NCI-H446 (cell line): ENCODE data around the gene PTPN3.

Source experiments
- DNase-seq, 2 experiments: peaks; one replicate each; lab custom pipeline; 2025; lab: John Stamatoyannopoulos, UW

Gene PTPN3

DNA sequence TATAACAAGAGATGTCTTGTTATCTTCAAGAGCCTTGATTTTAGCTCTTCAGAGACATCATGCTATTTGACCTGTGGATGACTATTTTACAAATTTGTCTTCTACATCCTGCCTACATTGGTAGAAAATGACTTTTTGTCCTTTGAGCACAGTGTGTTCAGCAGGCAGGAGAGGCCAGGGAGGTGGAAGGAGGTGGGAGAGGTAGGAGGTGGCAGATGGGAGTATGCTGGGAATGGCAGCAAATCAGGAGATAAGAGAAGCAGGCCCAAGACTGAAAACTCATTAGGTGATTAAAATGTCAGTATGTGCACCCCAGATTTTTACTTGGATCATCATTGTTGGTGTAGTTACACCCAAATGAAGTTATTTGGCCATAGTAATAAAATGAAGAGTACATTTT, 44.1 kb downstream of the PTPN3 start:
- no peak for DNase-seq

DNA sequence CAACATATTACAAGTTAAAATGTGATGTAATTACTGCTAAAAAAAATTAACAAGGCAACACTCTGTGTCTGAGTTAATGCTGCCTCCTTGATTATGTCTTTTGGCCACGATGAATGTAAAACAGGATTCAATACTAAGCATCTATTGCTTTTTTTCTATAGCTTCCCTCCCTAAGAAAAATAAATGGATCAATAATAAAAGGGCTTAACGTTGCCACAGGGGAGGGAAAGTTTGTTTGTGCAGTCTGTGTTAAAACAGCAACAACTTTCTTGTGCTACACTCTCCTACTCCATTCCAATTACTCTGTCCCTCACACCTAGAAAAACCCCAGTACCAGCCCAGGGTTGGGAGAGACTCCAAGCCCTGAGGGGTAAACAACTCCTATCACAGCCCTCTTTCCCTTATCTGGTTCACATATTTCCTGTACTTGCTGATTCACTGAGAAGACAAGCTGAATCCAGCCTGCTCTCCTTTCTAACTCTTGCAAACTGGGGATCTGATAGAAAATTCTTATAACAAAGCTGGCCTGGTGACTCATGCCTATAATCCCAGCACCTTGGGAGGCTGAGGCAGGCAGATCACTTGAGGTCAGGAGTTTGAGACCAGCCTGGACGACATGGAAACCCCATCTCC, 44.8 kb downstream of the PTPN3 start:
- no peak for DNase-seq

DNA sequence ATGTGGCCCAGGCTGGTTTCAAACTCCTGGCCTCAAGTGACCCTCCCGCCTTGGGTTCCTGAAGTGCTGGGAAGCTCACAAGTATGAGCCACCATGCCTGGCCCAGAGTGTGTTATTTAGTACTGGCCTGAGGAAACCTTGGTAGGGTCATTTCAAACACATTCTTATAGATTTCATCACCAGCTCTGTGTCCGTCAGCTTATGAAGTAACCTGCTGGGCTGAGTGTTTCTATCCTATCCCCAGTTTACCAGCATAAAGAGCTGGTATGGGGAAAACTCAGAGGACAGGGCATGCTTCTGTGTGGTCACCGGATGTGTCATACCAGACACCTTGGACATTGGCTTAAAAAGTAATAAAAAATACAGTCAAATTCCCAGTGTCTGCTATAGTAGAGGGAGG, 45.3 kb downstream of the PTPN3 start:
- no peak for DNase-seq

DNA sequence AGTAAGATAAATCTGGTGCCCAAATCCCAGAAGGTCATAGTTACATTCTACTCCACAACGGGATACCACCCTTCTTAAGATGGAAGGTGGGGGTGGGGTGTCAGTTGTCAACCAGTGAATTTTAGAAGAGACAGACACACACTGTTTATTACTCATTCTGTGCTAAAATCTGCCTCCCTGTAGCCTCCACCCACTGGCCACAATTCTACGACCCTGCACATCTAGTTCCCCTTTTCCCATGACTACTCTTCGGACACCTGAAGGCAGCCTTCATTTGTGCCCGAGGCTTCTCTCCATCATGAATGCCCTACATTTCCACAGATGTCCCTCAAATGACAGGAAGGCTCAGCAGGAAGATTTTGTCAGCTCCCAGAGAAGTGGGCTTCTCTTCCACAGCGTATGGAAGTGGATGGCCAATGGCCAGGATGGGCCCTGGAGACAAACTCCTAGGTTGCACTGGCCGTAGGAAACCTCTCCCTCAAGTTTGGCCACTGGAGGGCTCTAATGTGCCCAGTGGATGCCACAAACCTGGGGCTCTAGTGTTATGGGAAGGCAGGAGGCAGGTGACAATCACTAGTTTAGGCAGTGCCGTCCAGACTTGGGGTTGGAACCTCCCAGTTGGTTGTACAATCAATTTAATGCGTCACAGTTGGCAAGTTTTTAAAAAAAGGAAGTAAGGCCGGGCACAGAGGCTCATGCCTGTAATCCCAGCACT, 46.6 kb downstream of the PTPN3 start:
- DNase-seq: no peak

DNA sequence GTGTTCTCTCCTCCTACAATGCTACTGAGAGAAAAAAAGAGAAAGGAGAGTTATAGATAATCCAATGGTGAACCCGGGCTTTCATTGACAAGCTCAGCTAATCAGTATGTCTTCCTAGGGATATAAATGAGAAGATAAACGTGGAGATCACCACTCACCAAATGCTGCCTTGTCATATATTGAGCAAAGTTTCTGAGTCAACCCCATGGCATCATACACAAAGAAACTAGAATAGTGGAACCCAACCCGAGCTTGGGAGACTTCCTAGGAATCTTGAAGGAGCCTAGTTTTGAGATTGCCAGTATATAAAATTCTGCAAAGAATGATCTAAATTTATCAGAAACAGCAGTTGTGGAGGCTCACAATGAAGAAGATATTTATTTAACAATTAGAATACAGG, 47.8 kb downstream of the PTPN3 start:
- no peak for DNase-seq

DNA sequence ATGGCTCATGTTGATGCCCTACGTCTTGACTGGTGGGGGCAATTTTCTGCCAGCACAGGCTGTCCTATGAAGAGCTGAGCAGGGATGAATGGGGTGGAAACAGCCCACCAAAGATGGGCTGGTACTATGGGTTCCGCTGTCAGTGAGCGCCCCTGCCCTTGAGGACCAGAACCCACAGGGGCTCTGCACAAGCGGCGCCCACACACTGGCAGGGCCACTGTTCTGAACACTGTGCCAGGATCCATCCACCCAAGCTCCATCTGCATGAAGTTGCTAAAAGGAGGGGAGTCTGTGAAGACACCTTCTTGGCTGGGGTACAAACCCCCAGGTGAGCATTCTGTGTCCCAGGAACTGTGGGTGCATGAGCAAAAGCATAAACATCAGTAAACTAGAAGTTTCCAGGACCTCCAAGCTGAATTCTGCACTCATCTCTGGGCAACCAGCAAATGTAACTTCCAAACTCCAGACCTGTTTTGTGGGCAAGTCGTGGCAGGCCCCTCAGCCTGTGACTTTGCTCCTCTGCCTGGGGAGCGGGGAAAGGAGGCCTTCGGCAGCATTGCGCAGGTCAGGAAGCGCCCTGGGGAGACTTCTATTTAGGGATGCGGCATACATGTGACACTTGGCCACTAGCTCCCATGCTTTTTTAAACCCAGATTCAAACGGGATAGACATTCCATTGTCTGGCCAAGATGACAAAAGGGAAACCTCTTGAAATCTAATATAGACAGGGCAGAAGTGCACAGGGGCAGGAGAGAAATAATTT, 48.9 kb downstream of the PTPN3 start:
- no peak for DNase-seq

DNA sequence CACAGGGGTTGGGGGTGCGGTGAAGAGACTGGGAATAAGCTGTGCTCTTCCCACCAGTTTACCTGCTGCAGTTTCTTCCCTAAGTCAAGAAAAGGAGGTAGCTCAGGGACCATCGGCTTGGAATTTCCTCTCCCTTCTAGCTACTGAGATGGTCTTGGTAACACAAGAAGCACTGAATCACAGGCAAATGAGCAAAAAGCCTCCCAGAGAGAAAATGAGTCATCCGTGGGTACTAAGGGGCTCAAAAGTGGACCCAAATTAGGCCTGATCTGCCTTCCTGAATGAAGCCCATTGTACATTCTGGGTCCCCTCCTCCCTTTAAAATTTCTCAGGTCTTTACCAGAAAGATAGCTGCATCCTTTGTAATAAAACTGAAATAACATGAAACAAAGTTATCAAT, 49.9 kb downstream of the PTPN3 start:
- no peak for DNase-seq

DNA sequence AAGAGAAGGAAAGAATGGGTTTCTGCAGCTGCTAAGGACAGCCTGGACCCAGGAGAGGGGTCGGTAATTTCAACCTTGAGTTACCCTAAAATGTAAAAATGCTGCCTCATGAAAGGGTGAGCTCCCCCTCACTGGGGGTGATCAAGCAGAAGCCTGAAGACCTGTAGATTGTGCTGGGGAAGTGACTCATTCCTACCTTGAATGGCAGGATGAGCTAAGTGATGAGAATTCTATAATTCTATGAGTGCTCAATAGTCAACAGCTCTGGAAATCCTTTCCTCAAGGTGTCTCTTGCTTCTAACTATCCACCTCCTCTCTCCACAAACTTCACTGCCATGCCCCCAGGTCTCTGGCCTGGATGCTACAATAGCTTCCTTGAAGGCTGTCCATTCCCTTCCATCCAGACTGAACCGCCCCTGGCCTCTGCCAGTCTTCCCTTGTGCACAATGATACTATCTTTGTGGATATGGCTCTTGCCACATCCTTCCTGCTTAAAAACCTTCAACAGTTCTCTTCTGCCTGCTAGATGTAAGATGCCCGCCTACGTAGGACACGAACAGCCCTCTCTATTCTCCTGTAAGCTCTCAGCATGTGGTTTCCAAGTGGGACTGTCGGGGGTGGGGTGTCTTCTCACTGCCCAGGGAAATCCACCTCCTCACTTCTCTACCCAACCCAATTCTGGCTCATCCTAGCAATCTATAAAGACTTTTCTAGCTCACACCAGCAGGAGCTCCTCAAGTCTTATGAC, 50.6 kb downstream of the PTPN3 start:
- no peak for DNase-seq

DNA sequence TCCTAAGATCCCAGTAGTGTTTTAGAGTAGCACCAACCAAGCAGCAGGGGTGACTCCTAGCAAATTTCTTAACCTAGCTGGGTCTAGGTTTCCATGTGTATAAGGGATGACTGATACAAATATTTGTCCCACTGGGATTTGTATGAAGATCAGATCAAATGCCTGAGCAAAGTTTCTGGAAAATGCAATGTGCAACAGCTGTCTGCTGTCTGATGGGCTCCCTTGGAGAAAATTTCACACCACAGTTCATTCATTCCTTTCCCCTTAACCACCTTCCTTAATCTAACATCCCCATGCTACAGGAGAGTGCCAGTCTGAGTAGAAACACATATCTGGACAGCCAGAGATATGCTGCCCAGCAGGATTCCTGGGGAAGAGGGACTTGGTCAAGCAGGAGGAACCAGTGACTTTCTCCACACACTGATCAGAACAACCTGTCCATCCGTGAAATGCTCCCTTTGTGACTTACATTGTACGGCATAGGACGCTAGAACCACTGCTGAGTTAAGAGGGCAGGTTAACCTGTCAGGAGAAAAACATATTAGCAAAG, 53.3 kb downstream of the PTPN3 start:
- DNase-seq: no peak

DNA sequence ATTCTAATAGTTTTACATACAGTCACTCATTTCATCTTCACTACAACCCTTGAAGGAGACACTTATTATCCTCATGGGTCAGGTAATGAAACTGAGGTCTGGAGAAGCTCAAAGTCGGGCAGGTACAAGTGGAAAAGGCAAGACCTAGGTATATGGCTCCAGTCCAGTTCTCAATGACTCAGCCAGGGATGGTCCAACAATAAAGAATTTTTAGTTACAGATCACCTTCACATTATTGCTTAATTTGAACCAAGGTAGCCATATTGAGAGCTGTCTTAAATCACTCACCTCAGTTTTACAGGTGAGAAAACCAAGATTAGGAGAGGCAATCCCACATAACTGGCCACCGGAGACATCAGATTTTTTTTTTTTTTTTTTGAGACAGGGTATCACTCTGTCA, 55.4 kb downstream of the PTPN3 start:
- DNase-seq: no peak

DNA sequence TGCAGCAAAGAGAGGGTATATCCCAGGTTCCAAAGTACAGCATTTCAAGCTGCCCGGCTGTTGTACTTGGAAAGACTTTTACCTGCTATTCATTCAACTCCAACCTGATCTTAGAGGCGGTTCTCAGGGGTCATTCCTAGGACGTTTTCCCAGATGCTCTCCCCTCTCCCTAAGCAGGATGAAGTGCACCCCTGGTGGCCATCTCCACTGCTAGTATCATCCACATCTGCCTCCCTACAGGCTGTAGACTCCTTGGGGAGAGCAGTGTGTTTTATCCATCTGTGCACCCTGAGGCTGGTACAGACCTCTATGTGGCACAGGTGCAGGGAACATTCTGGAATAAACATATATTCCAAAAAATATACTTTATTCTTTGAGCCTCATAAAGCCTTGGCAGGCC, 56.8 kb downstream of the PTPN3 start:
- DNase-seq: no peak

DNA sequence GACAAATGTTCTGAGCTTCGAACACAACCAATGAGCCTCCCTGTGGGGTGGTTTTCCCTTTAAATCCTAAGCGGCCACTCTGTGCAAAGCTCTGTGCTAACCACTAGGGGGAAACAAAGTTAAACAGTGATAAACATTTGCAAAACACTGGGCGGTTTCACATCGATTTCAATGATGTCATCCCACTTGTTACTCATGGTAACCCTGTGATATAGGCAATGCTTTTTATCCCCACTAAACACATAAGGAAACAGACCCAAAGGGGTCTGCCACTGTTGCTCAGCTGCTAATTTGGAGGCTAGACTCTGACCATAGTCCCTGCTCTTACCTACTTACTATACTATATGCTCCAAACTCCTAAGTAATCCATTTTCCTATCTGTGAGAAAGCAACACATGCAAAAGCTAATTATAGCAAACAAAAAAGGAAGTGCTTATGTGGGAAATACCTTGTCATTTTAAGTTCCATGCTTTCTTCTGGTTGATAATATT, 57.3 kb downstream of the PTPN3 start:
- DNase-seq: peak; percentile 4 to 51

DNA sequence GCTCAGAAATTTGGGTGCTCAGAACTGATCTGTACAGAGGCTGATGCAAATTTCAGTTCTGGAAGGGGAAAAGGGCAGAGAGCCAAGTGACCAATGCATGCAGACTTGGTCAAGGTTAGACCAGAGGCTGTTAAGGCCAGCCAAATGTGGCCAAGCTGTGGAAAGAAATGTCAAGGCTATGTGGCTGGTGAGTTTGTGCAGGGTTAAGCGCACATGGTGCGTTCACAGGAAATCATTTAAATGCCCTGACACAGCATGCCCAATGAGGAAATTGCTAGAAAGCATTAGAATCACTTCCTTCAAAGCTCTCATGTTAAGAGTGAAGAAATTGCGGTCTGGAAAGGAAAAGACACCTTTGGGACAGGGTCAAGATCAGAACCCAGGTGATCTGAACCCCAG, 58.0 kb downstream of the PTPN3 start:
- no peak for DNase-seq

DNA sequence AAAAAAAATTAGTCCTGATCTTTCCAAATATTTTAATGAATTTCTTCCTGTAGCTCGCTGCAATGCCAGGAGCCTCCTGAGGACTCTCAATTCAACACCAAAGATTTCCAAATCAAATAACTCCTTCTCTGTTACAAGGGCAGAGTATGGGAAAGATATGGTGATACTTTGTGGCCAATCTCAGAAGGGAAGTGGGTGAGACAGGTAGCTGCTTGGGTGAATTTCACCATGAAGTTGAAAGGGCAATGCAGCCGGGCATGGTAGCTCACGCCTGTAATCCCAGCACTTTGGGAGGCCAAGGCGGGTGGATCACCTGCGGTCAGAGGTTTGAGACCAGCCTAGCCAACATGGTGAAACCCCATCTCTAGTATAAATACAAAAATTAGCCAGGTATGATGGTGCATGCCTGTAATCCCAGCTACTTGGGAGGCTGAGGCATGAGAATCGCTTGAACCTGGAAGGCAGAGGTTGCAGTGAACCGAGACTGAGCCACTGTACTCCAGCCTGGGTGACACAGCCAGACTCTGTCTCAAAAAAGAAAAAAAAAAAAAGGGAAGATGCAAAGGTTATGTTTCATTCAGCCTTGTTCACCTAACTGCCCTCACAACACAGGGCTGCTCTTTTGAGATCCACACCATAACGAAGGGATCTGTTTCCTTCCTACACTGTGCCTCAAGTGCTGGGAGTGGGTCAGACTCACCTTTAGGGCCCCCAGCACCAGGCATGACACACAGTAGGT, 58.6 kb downstream of the PTPN3 start:
- DNase-seq: no peak

DNA sequence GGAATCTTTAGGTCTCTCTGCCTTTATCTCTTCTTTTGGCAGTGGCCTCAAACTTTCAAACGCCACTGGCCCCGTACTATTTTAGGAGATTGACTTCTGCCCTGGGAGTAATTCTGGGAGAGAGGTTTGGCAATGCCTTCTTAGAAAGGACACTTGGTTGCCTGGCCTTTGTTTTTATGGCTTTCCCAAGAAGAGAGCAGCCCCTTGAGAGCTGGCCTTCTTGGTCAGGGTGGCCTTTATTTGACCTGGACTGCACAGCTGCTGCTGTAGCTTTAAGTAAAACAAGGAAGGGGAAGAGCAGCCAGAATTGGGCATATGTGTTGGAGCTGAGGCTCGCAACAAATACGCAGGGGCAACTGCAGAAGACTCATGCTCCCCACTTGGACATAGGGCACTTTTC, 60.8 kb downstream of the PTPN3 start:
- no peak for DNase-seq

DNA sequence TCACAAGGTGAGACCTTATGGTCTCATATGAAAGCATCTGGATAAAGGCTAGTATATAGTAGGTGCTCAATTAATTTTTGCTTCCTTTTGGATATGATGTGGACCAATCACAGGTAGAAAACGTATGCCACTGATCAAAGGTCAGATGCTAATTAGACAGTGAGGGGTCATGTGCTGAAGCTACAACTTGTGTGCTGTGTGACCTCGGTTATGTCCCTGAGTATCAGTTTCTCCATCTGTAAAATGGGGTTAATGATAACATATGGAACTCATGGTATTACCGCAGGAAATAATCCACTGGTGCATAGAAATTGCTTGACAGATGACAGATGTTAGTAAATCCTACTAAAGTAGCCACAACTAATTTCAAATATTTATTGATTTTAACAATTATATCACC, 62.0 kb downstream of the PTPN3 start:
- no peak for DNase-seq

DNA sequence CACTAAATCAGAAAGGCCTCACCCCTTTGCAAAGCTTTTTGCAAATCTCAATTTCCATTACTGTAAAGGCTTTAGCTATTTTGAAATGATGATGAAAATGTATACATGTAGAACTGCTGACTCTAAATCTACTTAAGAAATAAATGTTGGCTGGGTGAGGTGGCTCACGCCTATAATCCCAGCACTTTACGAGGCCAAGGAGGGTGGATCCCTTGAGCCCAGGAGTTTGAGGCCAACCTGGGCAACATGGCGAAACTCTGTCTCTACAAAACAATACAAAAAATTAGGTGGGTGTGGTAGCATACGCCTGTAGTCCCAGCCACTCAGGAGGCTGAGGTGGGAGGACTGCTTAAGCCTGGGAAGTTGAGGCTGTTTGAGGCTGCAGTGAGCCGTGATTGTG, 64.6 kb downstream of the PTPN3 start:
- DNase-seq: no peak

DNA sequence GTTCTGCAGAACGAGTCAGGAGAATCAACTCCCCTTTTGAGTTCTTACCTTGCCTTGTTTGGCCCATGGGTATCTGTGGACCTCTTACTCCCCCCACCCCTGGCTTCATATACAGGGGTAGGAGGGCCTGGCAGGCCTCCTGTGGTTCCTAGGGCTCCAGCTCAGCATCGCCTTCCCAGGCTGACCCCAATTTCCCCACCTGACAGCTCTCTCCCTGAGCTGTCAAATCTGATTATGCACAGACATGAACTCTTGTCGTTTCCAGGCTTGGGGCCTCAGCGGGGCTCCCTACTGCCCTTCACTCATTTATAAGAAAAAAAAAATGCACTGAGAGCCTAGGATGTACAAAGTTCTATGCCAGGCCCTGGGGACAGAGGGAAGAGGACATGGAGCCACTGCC, 67.9 kb downstream of the PTPN3 start:
- DNase-seq: no peak

DNA sequence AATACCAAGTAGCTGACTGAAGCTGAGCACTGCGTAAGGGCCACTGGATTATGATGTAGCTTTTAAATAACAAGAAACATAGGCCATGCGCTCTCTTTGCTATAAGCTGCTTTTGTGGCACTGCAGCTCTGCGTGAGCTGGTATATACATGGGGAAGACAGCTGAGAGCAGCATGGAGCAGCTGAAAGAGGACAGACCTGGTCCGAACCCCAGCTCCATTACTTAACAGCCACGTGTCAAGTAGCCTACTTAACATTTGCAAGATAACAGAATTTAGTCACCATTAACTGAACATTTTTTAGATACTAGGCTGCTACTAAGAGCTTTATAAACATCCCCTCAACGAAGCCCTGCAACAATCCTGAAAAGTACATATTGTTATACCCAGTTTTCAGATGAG, 69.3 kb downstream of the PTPN3 start:
- DNase-seq: no peak

DNA sequence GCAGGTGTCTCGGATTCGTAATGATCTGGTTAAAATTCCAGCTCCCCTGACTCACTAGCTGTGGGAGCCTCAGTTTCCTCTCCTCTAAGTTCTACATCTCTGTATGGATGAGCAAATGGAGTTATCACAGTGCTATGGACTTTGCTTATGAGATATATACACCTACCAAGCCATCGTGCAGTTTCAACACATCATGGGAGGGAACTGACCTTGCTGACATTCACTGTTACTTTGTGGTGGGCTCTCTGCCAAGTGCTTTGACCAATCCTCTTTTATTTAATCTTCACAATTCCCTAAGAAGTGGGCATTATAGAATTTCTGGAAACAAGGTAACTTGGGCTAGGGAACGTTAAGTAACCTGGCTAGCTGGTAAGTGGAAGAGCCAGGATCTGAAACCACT, 70.2 kb downstream of the PTPN3 start:
- DNase-seq: no peak

DNA sequence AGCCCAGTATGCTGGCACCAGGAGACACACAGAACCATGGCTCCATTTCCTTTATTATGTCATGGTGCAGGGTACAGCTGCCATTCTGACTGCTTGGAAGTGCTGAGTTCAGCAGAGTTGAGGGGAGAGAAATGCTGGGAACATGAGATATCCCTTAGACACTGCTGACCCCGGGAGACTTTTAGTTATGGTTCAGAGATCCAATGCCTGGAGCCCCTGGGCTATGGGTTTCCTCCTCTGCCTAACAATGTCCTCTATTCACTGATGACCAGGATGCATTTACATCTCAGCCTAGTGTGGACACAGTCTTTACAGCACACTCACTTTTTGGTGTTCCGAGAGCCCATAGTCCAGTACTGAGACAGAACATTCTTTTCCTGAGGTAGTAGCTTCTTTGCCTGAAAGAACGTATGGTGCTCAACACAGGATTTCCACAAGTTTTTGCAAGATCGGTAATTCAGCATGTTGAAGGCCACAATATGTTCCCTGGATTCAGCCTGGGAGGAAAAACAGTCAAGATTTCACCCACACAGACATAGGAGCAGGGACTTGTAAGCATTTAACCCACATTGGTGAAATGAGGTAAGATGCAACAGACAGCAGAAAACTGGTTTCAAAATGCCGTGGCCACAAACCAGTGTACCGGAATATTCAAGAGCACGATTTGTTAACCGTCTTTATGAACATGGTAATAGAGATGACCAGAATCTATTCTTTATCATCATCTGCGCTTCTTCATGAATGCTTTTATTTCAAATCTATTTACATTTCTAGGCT, 71.3 kb downstream of the PTPN3 start:
- DNase-seq: no peak
